Neuronal stem cell (in vitro differentiated cells): ENCODE results near the gene IVNS1ABP.
A peak's percentile ranks its signal among the peaks of the same experiment; 100 is the strongest.

Experiments
- DNase-seq: peaks from one replicate; pipeline ENCODE4 v3.0.0-alpha.2; 2013; ENCODE audit warnings: low spot score
- H2AFZ ChIP-seq: one replicate; pipeline ENCODE4 v1.6.1; 2013; ENCODE audit warnings: mild to moderate bottlenecking, low read length, inconsistent platforms
- H2AK5ac ChIP-seq: 2 replicates; pipeline ENCODE4 v1.6.1; 2013; ENCODE audit warnings: low read depth, mild to moderate bottlenecking, inconsistent platforms, low read length, moderate library complexity, mixed read lengths
- H2BK120ac ChIP-seq: 2 replicates; pipeline ENCODE4 v1.6.1; 2013; ENCODE audit warnings: low read depth, mild to moderate bottlenecking, inconsistent platforms, low read length, moderate library complexity, mixed read lengths
- H2BK12ac ChIP-seq: one replicate; pipeline ENCODE4 v1.6.1; 2013; ENCODE audit warnings: low read length, inconsistent platforms
- H2BK15ac ChIP-seq: 2 replicates; pipeline ENCODE4 v1.6.1; 2013; ENCODE audit warnings: mild to moderate bottlenecking, low read length, inconsistent platforms, mixed read lengths
- H2BK5ac ChIP-seq: one replicate; pipeline ENCODE4 v1.6.1; 2013; ENCODE audit warnings: inconsistent platforms, mild to moderate bottlenecking, low read length, moderate library complexity
- H3K14ac ChIP-seq: one replicate; pipeline ENCODE4 v1.6.1; 2013; ENCODE audit warnings: low read length, inconsistent platforms
- H3K18ac ChIP-seq: 2 replicates; pipeline ENCODE4 v1.6.1; 2013; ENCODE audit warnings: low read length, inconsistent platforms
- H3K23ac ChIP-seq: 2 replicates; pipeline ENCODE4 v1.6.1; 2013; ENCODE audit warnings: low read depth, mild to moderate bottlenecking, mixed read lengths, low read length, inconsistent platforms; ENCODE audit not compliant: poor library complexity
- H3K27ac ChIP-seq: replicated peaks from 3 replicates; pipeline ENCODE4 v1.5.1; 2013; ENCODE audit warnings: low read length, inconsistent platforms
- H3K27me3 ChIP-seq, 3 experiments: 2 replicates each; pipeline ENCODE4 v1.6.1; 2013; ENCODE audit warnings: low read length in 3 of 3, mild to moderate bottlenecking in 2 of 3, inconsistent platforms in 1 of 3, low read depth in 1 of 3, mixed read lengths in 1 of 3, moderate library complexity in 1 of 3; ENCODE audit not compliant: control insufficient read depth in 3 of 3, insufficient read depth in 3 of 3
- H3K36me3 ChIP-seq, 2 donors: replicated peaks in 1 of 2; 2 replicates each; pipeline ENCODE4 v1.6.1; 2013; ENCODE audit warnings: low read length in 2 of 2; ENCODE audit not compliant: control insufficient read depth in 2 of 2, insufficient read depth in 2 of 2
- H3K4ac ChIP-seq: 2 replicates; pipeline ENCODE4 v1.6.1; 2013; ENCODE audit warnings: inconsistent platforms, mild to moderate bottlenecking, low read length, moderate library complexity
- H3K4me1 ChIP-seq, 2 donors: 1 replicate in 1 of 2; 2 replicates in 1 of 2; pipeline ENCODE4 v1.6.1; 2013; ENCODE audit warnings: low read length in 2 of 2, low read depth in 1 of 2; ENCODE audit not compliant: control insufficient read depth in 2 of 2, insufficient read depth in 1 of 2
- H3K4me2 ChIP-seq: one replicate; pipeline ENCODE4 v1.6.1; 2013; ENCODE audit warnings: mild to moderate bottlenecking, low read length, inconsistent platforms; ENCODE audit not compliant: insufficient read depth, poor library complexity, severe bottlenecking
- H3K4me3 ChIP-seq, 2 donors: 2 replicates each; pipeline ENCODE4 v1.5.1; 2013; ENCODE audit warnings: low read length in 2 of 2, mild to moderate bottlenecking in 2 of 2, inconsistent platforms in 1 of 2, moderate library complexity in 1 of 2
- H3K79me1 ChIP-seq: one replicate; pipeline ENCODE4 v1.6.1; 2013; ENCODE audit warnings: low read depth, mild to moderate bottlenecking, inconsistent platforms, low read length, moderate library complexity
- H3K9ac ChIP-seq: one replicate; pipeline ENCODE4 v1.6.1; 2013; ENCODE audit warnings: mild to moderate bottlenecking, low read depth, low read length, inconsistent platforms; ENCODE audit not compliant: poor library complexity
- H3K9me3 ChIP-seq, 2 donors: replicated peaks in 1 of 2; 2 replicates each; pipeline versions ENCODE3 to v1.6.1; 2013; ENCODE audit warnings: low read length in 2 of 2, mild to moderate bottlenecking in 2 of 2, inconsistent platforms in 1 of 2, low read depth in 1 of 2, mixed read lengths in 1 of 2, moderate library complexity in 1 of 2; ENCODE audit not compliant: control insufficient read depth in 2 of 2, insufficient read depth in 1 of 2
- H4K8ac ChIP-seq: one replicate; pipeline ENCODE4 v1.6.1; 2013; ENCODE audit warnings: low read depth, mild to moderate bottlenecking, inconsistent platforms, low read length, moderate library complexity
- H4K91ac ChIP-seq: one replicate; pipeline ENCODE4 v1.6.1; 2013; ENCODE audit warnings: low read length, low read depth, mild to moderate bottlenecking, inconsistent platforms; ENCODE audit not compliant: poor library complexity
- WGBS, 2 donors: extraction: QIAGEN DNeasy Blood & Tissue Kit; methylation state at CpG; one replicate each; pipeline ENCODE4 v1.1.7; 2013; ENCODE audit warnings: missing lambda C conversion rate in 2 of 2, mixed read lengths in 1 of 2; ENCODE audit not compliant: insufficient read length in 2 of 2, insufficient replicate concordance in 1 of 2; ENCODE audit errors: extremely low coverage in 2 of 2; 5-methylcytosine and 5-hydroxymethylcytosine counted together

Gene IVNS1ABP

GRCh38 chr1:185287451-185287850 lies 29.6 kb downstream of the IVNS1ABP start:
- Histone ChIP-seq H2BK15ac (no peak overlapping the region), H2BK120ac (no peak overlapping the region), H3K18ac (no peak overlapping the region), H4K91ac (no peak overlapping the region), H3K4me1 (no peaks in the 10 kb centered on the region), H3K9me3 (no peaks in the 10 kb centered on the region), H3K27me3 (no peaks in the 10 kb centered on the region), H2AK5ac (no peak overlapping the region), H2AFZ (no peak overlapping the region), H3K79me1 (no peaks in the 10 kb centered on the region), H2BK5ac (no peak overlapping the region), H3K23ac (no peak overlapping the region), H3K4me2 (no peak overlapping the region), H2BK12ac (no peak overlapping the region), H3K14ac (no peak overlapping the region), H3K4ac (no peak overlapping the region), H3K27ac (no peak overlapping the region), H4K8ac (no peak overlapping the region), H3K36me3 (peaks cover 0 to 11% of the 10 kb centered on the region in 2 donors), H3K9ac (no peak overlapping the region), H3K4me3 (no peak overlapping the region)
- no CpG with 5 or more reads among the region's 2 CpGs for whole genome bisulfite sequencing, 2 donors
- DNase-seq: no peak

GRCh38 chr1:185284533-185285276 lies 32.3 kb downstream of the IVNS1ABP start:
- no peak overlapping the region for H3K9ac ChIP-seq
- H4K8ac ChIP-seq: no peak overlapping the region
- H2BK12ac ChIP-seq: no peak overlapping the region
- H3K4me2 ChIP-seq: no peak overlapping the region
- no peaks in the 10 kb centered on the region for H3K27me3 ChIP-seq
- H3K4me1 ChIP-seq: no peaks in the 10 kb centered on the region
- no peak overlapping the region for H3K23ac ChIP-seq
- no peak overlapping the region for H2AFZ ChIP-seq
- WGBS, 2 donors: no CpG with 5 or more reads among the region's 2 CpGs
- no peaks in the 10 kb centered on the region for H3K9me3 ChIP-seq
- H2AK5ac ChIP-seq: no peak overlapping the region
- H3K4me3 ChIP-seq: no peak overlapping the region
- no peaks in the 10 kb centered on the region for H3K36me3 ChIP-seq
- no peak overlapping the region for H2BK5ac ChIP-seq
- H2BK120ac ChIP-seq: no peak overlapping the region
- H3K79me1 ChIP-seq: no peaks in the 10 kb centered on the region
- H3K4ac ChIP-seq: peak overlapping the region; percentile 32
- no peak overlapping the region for H2BK15ac ChIP-seq
- DNase-seq: no peak
- H3K14ac ChIP-seq: no peak overlapping the region
- H4K91ac ChIP-seq: no peak overlapping the region
- H3K18ac ChIP-seq: no peak overlapping the region
- H3K27ac ChIP-seq: no peak overlapping the region

GRCh38 chr1:185284116-185284515 lies 32.9 kb downstream of the IVNS1ABP start:
- Histone ChIP-seq H2AFZ (no peak overlapping the region), H3K79me1 (no peaks in the 10 kb centered on the region), H2BK120ac (no peak overlapping the region), H3K27ac (no peak overlapping the region), H3K4me3 (no peak overlapping the region), H2AK5ac (no peak overlapping the region), H3K9me3 (no peaks in the 10 kb centered on the region), H3K4me1 (no peaks in the 10 kb centered on the region), H3K14ac (no peak overlapping the region), H2BK12ac (no peak overlapping the region), H3K9ac (no peak overlapping the region), H4K8ac (no peak overlapping the region), H3K36me3 (no peaks in the 10 kb centered on the region), H4K91ac (no peak overlapping the region), H2BK15ac (no peak overlapping the region), H3K23ac (no peak overlapping the region), H3K27me3 (no peaks in the 10 kb centered on the region), H3K4ac (no peak overlapping the region), H3K4me2 (no peak overlapping the region), H3K18ac (no peak overlapping the region), H2BK5ac (no peak overlapping the region)
- no CpG with 5 or more reads among the region's 2 CpGs for WGBS, 2 donors
- no peak for DNase-seq

- Histone ChIP-seq H3K23ac (no peak overlapping the region), H2BK120ac (no peak overlapping the region), H3K14ac (no peak overlapping the region), H3K4me2 (no peak overlapping the region), H3K4me3 (no peak overlapping the region), H2BK5ac (no peak overlapping the region), H4K91ac (no peak overlapping the region), H3K79me1 (no peaks in the 10 kb centered on the region), H2AFZ (no peak overlapping the region), H2BK12ac (no peak overlapping the region), H3K18ac (no peak overlapping the region), H3K4ac (no peak overlapping the region), H3K36me3 (no peaks in the 10 kb centered on the region), H3K9me3 (no peaks in the 10 kb centered on the region), H3K9ac (no peak overlapping the region), H2BK15ac (no peak overlapping the region), H3K27me3 (no peaks in the 10 kb centered on the region), H3K4me1 (no peaks in the 10 kb centered on the region), H3K27ac (no peak overlapping the region), H4K8ac (no peak overlapping the region), H2AK5ac (no peak overlapping the region)
- no peak for DNase-seq
- WGBS, 2 donors: no CpG with 5 or more reads among the region's 3 CpGs
These were observed 35.8 kb downstream of the IVNS1ABP start for GRCh38 chr1:185281245-185281644.
